RWPE2 (cell line): ENCODE results near the gene ZDHHC8.

Experiments
- ATAC-seq: fragments of 200-7000 bp; cut with Tn5 transposase; 3 replicates; pipeline ENCODE4 v1.9.1; 2021; ENCODE audit warnings: low read depth
- DNase-seq: peaks from one replicate; pipeline ENCODE4 v3.0.0-alpha.2; 2020; ENCODE audit warnings: low spot score
- H3K27ac ChIP-seq: fragments of 450-650 bp; 2 replicates; pipeline ENCODE4 v1.5.1; 2017; ENCODE audit warnings: mild to moderate bottlenecking; ENCODE audit not compliant: poor library complexity, severe bottlenecking
- H3K27me3 ChIP-seq: fragments of 250-450 bp; sonication (Bioruptor Pico); 2 replicates; pipeline ENCODE4 v1.5.1; 2021; ENCODE audit warnings: mild to moderate bottlenecking, moderate library complexity; ENCODE audit not compliant: insufficient read depth, poor library complexity, severe bottlenecking
- H3K36me3 ChIP-seq: fragments of 250-450 bp; sonication (Bioruptor Pico); 2 replicates; pipeline ENCODE4 v1.5.1; 2020; ENCODE audit warnings: low read depth, mild to moderate bottlenecking, moderate library complexity
- H3K4me1 ChIP-seq: fragments of 250-450 bp; sonication (Bioruptor Pico); 2 replicates; pipeline ENCODE4 v1.5.1; 2021; ENCODE audit warnings: mild to moderate bottlenecking, moderate library complexity; ENCODE audit not compliant: insufficient read depth, poor library complexity, severe bottlenecking
- H3K4me3 ChIP-seq: fragments of 250-450 bp; sonication (Bioruptor Pico); 2 replicates; pipeline ENCODE4 v1.5.1; 2021; ENCODE audit warnings: mild to moderate bottlenecking, moderate library complexity; ENCODE audit not compliant: severe bottlenecking
- H3K9me3 ChIP-seq: fragments of 250-450 bp; sonication (Bioruptor Pico); 2 replicates; pipeline ENCODE4 v1.5.1; 2021; ENCODE audit warnings: mild to moderate bottlenecking, moderate library complexity; ENCODE audit not compliant: severe bottlenecking
- CTCF ChIP-seq: fragments of 450-650 bp; IDR thresholded peaks from one replicate; pipeline ENCODE4 v1.5.1; 2017; ENCODE audit warnings: mild to moderate bottlenecking, moderate library complexity; ENCODE audit not compliant: poor library complexity, severe bottlenecking

Gene ZDHHC8

GRCh38 chr22:20186183-20186870 is 54.7 kb downstream of the ZDHHC8 start:
- no peak for TF ChIP-seq CTCF

GRCh38 chr22:20186871-20187546 is 55.4 kb downstream of the ZDHHC8 start:
- TF ChIP-seq CTCF: no peak
- no peak for DNase-seq

More at GRCh38 chr22:20186183-20186870, 54.7 kb downstream of the ZDHHC8 start:
- Histone ChIP-seq H3K4me3 (no peak overlapping the region), H3K27me3 (no peaks in the 10 kb centered on the region), H3K9me3 (no peaks in the 10 kb centered on the region), H3K4me1 (no peaks in the 10 kb centered on the region), H3K36me3 (no peaks in the 10 kb centered on the region), H3K27ac (no peak overlapping the region)
- DNase-seq (no peak), ATAC-seq (no peak)

GRCh38 chr22:20187777-20188566 is 56.4 kb downstream of the ZDHHC8 start:
- no peak for DNase-seq
- ATAC-seq: no peak
- Histone ChIP-seq H3K36me3 (no peaks in the 10 kb centered on the region), H3K4me3 (no peak overlapping the region), H3K27me3 (no peaks in the 10 kb centered on the region), H3K4me1 (no peaks in the 10 kb centered on the region), H3K27ac (no peak overlapping the region), H3K9me3 (no peaks in the 10 kb centered on the region)
- TF ChIP-seq CTCF: no peak

More at GRCh38 chr22:20186871-20187546, 55.4 kb downstream of the ZDHHC8 start:
- ATAC-seq: no peak
- Histone ChIP-seq H3K4me3 (no peak overlapping the region), H3K27ac (no peak overlapping the region), H3K9me3 (no peaks in the 10 kb centered on the region), H3K27me3 (no peaks in the 10 kb centered on the region), H3K36me3 (no peaks in the 10 kb centered on the region), H3K4me1 (no peaks in the 10 kb centered on the region)

- no peak for TF ChIP-seq CTCF
- H3K27ac ChIP-seq: no peak overlapping the region
- no peaks in the 10 kb centered on the region for H3K4me1 ChIP-seq
- no peaks in the 10 kb centered on the region for H3K36me3 ChIP-seq
- no peak for ATAC-seq
- no peaks in the 10 kb centered on the region for H3K9me3 ChIP-seq
- DNase-seq: no peak
- H3K4me3 ChIP-seq: no peak overlapping the region
- H3K27me3 ChIP-seq: no peaks in the 10 kb centered on the region
Measured at GRCh38 chr22:20188567-20188877, 56.9 kb downstream of the ZDHHC8 start.
